DND-41 (cell line): ENCODE data around the gene ALKBH7.
A peak's percentile ranks its signal among the peaks of the same experiment; 100 is the strongest.

ENCODE experiments used
- ATAC-seq: fragments of 200-7000 bp; cut with Tn5 transposase; 3 replicates; pipeline ENCODE4 v1.9.1; 2021; ENCODE audit warnings: low read depth; ENCODE audit not compliant: insufficient read depth
- DNase-seq: peaks from one replicate; pipeline ENCODE4 v3.0.0-alpha.2; 2020
- H2AFZ ChIP-seq: 2 replicates; pipeline ENCODE4 v1.6.0; 2012; ENCODE audit warnings: low read depth, low read length
- H3K27ac ChIP-seq: 2 replicates; pipeline ENCODE4 v1.5.1; 2012; ENCODE audit warnings: low read length, inconsistent platforms
- H3K27me3 ChIP-seq: fragments of 200-600 bp; sonication (generic); 2 replicates; pipeline ENCODE4 v1.6.0; 2012; ENCODE audit warnings: low read length, mild to moderate bottlenecking, inconsistent platforms; ENCODE audit not compliant: insufficient read depth, poor library complexity
- H3K36me3 ChIP-seq: 2 replicates; pipeline ENCODE4 v1.5.1; 2012; ENCODE audit warnings: low read length, inconsistent platforms; ENCODE audit not compliant: insufficient read depth
- H3K4me1 ChIP-seq: 2 replicates; pipeline ENCODE4 v1.5.1; 2012; ENCODE audit warnings: mild to moderate bottlenecking, low read length; ENCODE audit not compliant: insufficient read depth
- H3K4me2 ChIP-seq: 2 replicates; pipeline ENCODE4 v1.6.0; 2012; ENCODE audit warnings: mild to moderate bottlenecking, moderate library complexity, low read length, inconsistent platforms; ENCODE audit not compliant: insufficient read depth
- H3K4me3 ChIP-seq, 2 experiments: fragments of 200-600 bp in 1 of 2; shearing (Covaris generic) in 1 of 2; 2 replicates each; pipeline ENCODE4 v1.5.1; 2012 to 2016; ENCODE audit warnings: inconsistent platforms in 2 of 2, low read length in 2 of 2, mild to moderate bottlenecking in 2 of 2, low read depth in 1 of 2, moderate library complexity in 1 of 2
- H3K79me2 ChIP-seq: 2 replicates; pipeline ENCODE4 v1.6.0; 2012; ENCODE audit warnings: low read length, inconsistent platforms; ENCODE audit not compliant: insufficient read depth
- H3K9ac ChIP-seq: 2 replicates; pipeline ENCODE4 v1.6.0; 2012; ENCODE audit warnings: low read depth, mild to moderate bottlenecking, inconsistent platforms, low read length, moderate library complexity
- H3K9me3 ChIP-seq: 2 replicates; pipeline ENCODE4 v1.5.1; 2012; ENCODE audit warnings: low read length, moderate library complexity, mild to moderate bottlenecking, inconsistent platforms; ENCODE audit not compliant: insufficient read depth, severe bottlenecking
- H4K20me1 ChIP-seq: 2 replicates; pipeline ENCODE4 v1.6.0; 2012; ENCODE audit warnings: low read length; ENCODE audit not compliant: insufficient read depth
- CTCF ChIP-seq: IDR thresholded peaks from 2 replicates; pipeline ENCODE4 v1.5.1; 2012; ENCODE audit warnings: borderline replicate concordance, low read length, moderate library complexity, mild to moderate bottlenecking; ENCODE audit not compliant: poor library complexity, severe bottlenecking; ENCODE audit errors: extremely low read depth
- EZH2 ChIP-seq: IDR thresholded peaks from 3 replicates; pipeline ENCODE4 v1.6.1; 2012; ENCODE audit warnings: borderline replicate concordance, low read depth, mild to moderate bottlenecking, moderate library complexity, low read length, inconsistent platforms; ENCODE audit not compliant: severe bottlenecking

The ALKBH7 gene

GRCh38 chr19:6392221-6393073 lies 19.9 kb downstream of the ALKBH7 start:
- Histone ChIP-seq H3K79me2 (peaks cover 24% of the 10 kb centered on the region), H3K4me1 (peaks cover 28% of the 10 kb centered on the region), H3K4me3 (peak overlapping the region; percentile 51 to 69), H3K4me2 (peak overlapping the region; percentile 79), H3K27ac (peak overlapping the region; percentile 83), H3K27me3 (no peaks in the 10 kb centered on the region), H3K9ac (peak overlapping the region; percentile 74), H4K20me1 (no peaks in the 10 kb centered on the region), H3K36me3 (peaks cover 36% of the 10 kb centered on the region), H2AFZ (peak overlapping the region; percentile 95), H3K9me3 (no peaks in the 10 kb centered on the region)
- TF ChIP-seq EZH2: no peak
- TF ChIP-seq CTCF: no peak
- DNase-seq: no peak
- ATAC-seq: no peak

GRCh38 chr19:6393074-6393982 lies 20.7 kb downstream of the ALKBH7 start, which contains the start of gene GTF2F1:
GTF2F1 (minus strand) TSS chr19:6393164; CDS start chr19:6392995, 169 bp downstream.
- Histone ChIP-seq H3K27ac (peak within 1 kb of the TSS; percentile 83), H3K79me2 (peaks cover 24% of the 10 kb centered on the region), H3K27me3 (no peaks in the 10 kb centered on the region), H3K4me2 (peak within 1 kb of the TSS; percentile 79), H3K9me3 (no peaks in the 10 kb centered on the region), H3K4me3 (peak within 1 kb of the TSS; percentile 51 to 69), H4K20me1 (no peaks in the 10 kb centered on the region), H2AFZ (peak within 1 kb of the TSS; percentile 95), H3K9ac (peak within 1 kb of the TSS; percentile 74), H3K36me3 (peaks cover 28% of the 10 kb centered on the region), H3K4me1 (peaks cover 28% of the 10 kb centered on the region)
- peak; percentile 20 for TF ChIP-seq CTCF
- TF ChIP-seq EZH2: no peak
- peak; percentile 96 for DNase-seq
- peak; percentile 82 for ATAC-seq

- ATAC-seq (peak; percentile 21; the same call in 2 of the 3 replicates), DNase-seq (no peak)
- no peaks in the 10 kb centered on the region for H3K9me3 ChIP-seq
- H3K4me2 ChIP-seq: peak overlapping the region; percentile 79
- peak overlapping the region; percentile 95 for H2AFZ ChIP-seq
- H3K79me2 ChIP-seq: peaks cover 24% of the 10 kb centered on the region
- peaks cover 28% of the 10 kb centered on the region for H3K4me1 ChIP-seq
- no peak for TF ChIP-seq EZH2
- no peak for TF ChIP-seq CTCF
- peak overlapping the region; percentile 83 for H3K27ac ChIP-seq
- peaks cover 22% of the 10 kb centered on the region for H3K36me3 ChIP-seq
- peak overlapping the region; percentile 51 to 69; a peak in 3 of 4 replicates for H3K4me3 ChIP-seq
- peak overlapping the region; percentile 74 for H3K9ac ChIP-seq
- no peaks in the 10 kb centered on the region for H3K27me3 ChIP-seq
- no peaks in the 10 kb centered on the region for H4K20me1 ChIP-seq
Observed at GRCh38 chr19:6393983-6394412, 21.4 kb downstream of the ALKBH7 start.
